IMR-90 (cell line): Measurements from ENCODE around the gene TRIM36. TPM values are rescaled to one million over a fixed set of nuclear protein-coding genes. Genes with fewer than 3 reads are reported as not detected.

Experiments used
- ATAC-seq: fragments of 200-7000 bp; cut with Tn5 transposase; 2 replicates; pipeline ENCODE4 v1.9.1; 2020; ENCODE audit warnings: low read depth, mild to moderate bottlenecking, moderate library complexity
- BruUV-seq: library from RNA; stranded (reverse); fragments of 400-500 nt; replicated peaks from 2 replicates; lab custom pipeline; 2021; lab: Mats Ljungman, UMichigan
- CTCF ChIA-PET: fragments of 300-600 bp; formaldehyde crosslinking; extraction: SDS; loops from one replicate; lab custom pipeline; 2021; ENCODE audit warnings: antibody characterized with exemption; lab: Yijun Ruan, JAX
- POLR2A ChIA-PET: fragments of 300-600 bp; sonication (Branson Sonifier 250); formaldehyde crosslinking; loops from one replicate; lab custom pipeline; 2022; ENCODE audit warnings: antibody characterized with exemption; ENCODE audit not compliant: unreplicated experiment; lab: Charles Lee
- DNase-seq: peaks from one replicate; pipeline ENCODE4 v3.0.0; 2013
- H2AFZ ChIP-seq: replicated peaks from 2 replicates; pipeline ENCODE3; 2013; ENCODE audit warnings: low read length, mild to moderate bottlenecking; ENCODE audit not compliant: poor library complexity
- H2AK5ac ChIP-seq: 2 replicates; pipeline ENCODE4 v1.6.1; 2013; ENCODE audit warnings: low read depth, low read length, inconsistent platforms
- H2AK9ac ChIP-seq: replicated peaks from 2 replicates; pipeline ENCODE3; 2013; ENCODE audit warnings: mild to moderate bottlenecking, low read depth, low read length, moderate library complexity; ENCODE audit not compliant: poor library complexity
- H2BK120ac ChIP-seq: 2 replicates; pipeline ENCODE4 v1.6.1; 2013; ENCODE audit warnings: low read depth, low read length, inconsistent platforms
- H2BK15ac ChIP-seq: 3 replicates; pipeline ENCODE4 v1.6.1; 2013; ENCODE audit warnings: low read depth, low read length, inconsistent platforms
- H2BK20ac ChIP-seq: 2 replicates; pipeline ENCODE4 v1.6.1; 2013; ENCODE audit warnings: low read depth, mild to moderate bottlenecking, inconsistent platforms, low read length, moderate library complexity
- H2BK5ac ChIP-seq: 2 replicates; pipeline ENCODE4 v1.6.1; 2013; ENCODE audit warnings: mild to moderate bottlenecking, low read depth, low read length, inconsistent platforms; ENCODE audit not compliant: poor library complexity, severe bottlenecking
- H3K14ac ChIP-seq: replicated peaks from 2 replicates; pipeline ENCODE4 v1.6.1; 2013; ENCODE audit warnings: low read depth, low read length, inconsistent platforms
- H3K18ac ChIP-seq: 2 replicates; pipeline ENCODE4 v1.6.1; 2013; ENCODE audit warnings: low read depth, low read length, control low read depth
- H3K23ac ChIP-seq: 2 replicates; pipeline ENCODE4 v1.6.1; 2013; ENCODE audit warnings: low read depth, low read length, inconsistent platforms
- H3K27ac ChIP-seq: 2 replicates; pipeline ENCODE4 v1.5.1; 2013; ENCODE audit warnings: mild to moderate bottlenecking, control low read depth, low read length; ENCODE audit not compliant: insufficient read depth
- H3K27me3 ChIP-seq: 2 replicates; pipeline ENCODE4 v1.6.1; 2013; ENCODE audit warnings: low read length; ENCODE audit not compliant: control insufficient read depth, insufficient read depth
- H3K36me3 ChIP-seq: 2 replicates; pipeline ENCODE4 v1.6.1; 2013; ENCODE audit warnings: low read length, mixed read lengths; ENCODE audit not compliant: control insufficient read depth, insufficient read depth
- H3K4ac ChIP-seq: 2 replicates; pipeline ENCODE4 v1.6.1; 2013; ENCODE audit warnings: low read depth, low read length, inconsistent platforms
- H3K4me1 ChIP-seq: 2 replicates; pipeline ENCODE4 v1.6.1; 2013; ENCODE audit warnings: low read length, mixed read lengths; ENCODE audit not compliant: control insufficient read depth, insufficient read depth
- H3K4me2 ChIP-seq: 2 replicates; pipeline ENCODE4 v1.6.1; 2013; ENCODE audit warnings: low read depth, mild to moderate bottlenecking, control low read depth, low read length, moderate library complexity
- H3K4me3 ChIP-seq: 2 replicates; pipeline ENCODE4 v1.5.1; 2013; ENCODE audit warnings: low read depth, mild to moderate bottlenecking, control low read depth, low read length, moderate library complexity; ENCODE audit not compliant: insufficient read depth
- H3K56ac ChIP-seq: 2 replicates; pipeline ENCODE4 v1.6.1; 2013; ENCODE audit warnings: low read length, inconsistent platforms; ENCODE audit not compliant: insufficient read depth; ENCODE audit errors: extremely low read depth
- H3K79me1 ChIP-seq, 2 experiments: 2 replicates each; pipeline ENCODE4 v1.6.1; 2013; ENCODE audit warnings: low read length in 2 of 2, inconsistent platforms in 1 of 2, low read depth in 1 of 2
- H3K9ac ChIP-seq: 2 replicates; pipeline ENCODE4 v1.6.1; 2013; ENCODE audit warnings: low read depth, low read length, control low read depth
- H3K9me1 ChIP-seq: 2 replicates; pipeline ENCODE4 v1.6.1; 2013; ENCODE audit warnings: low read length, inconsistent platforms; ENCODE audit not compliant: insufficient read depth
- H3K9me3 ChIP-seq: 2 replicates; pipeline ENCODE4 v1.6.1; 2013; ENCODE audit warnings: low read length; ENCODE audit not compliant: control insufficient read depth, insufficient read depth
- H4K20me1 ChIP-seq: 2 replicates; pipeline ENCODE4 v1.6.1; 2013; ENCODE audit warnings: low read length, inconsistent platforms; ENCODE audit not compliant: insufficient read depth
- H4K5ac ChIP-seq: 2 replicates; pipeline ENCODE4 v1.6.1; 2013; ENCODE audit warnings: mild to moderate bottlenecking, low read depth, low read length, control low read depth
- H4K8ac ChIP-seq, 2 experiments: 2 replicates each; pipeline ENCODE4 v1.6.1; 2013; ENCODE audit warnings: low read depth in 2 of 2, low read length in 2 of 2, control low read depth in 1 of 2, inconsistent platforms in 1 of 2
- H4K91ac ChIP-seq: 2 replicates; pipeline ENCODE4 v1.6.1; 2013; ENCODE audit warnings: low read depth, low read length, inconsistent platforms; ENCODE audit not compliant: insufficient read depth
- MAFK ChIP-seq: IDR thresholded peaks from 2 replicates; pipeline ENCODE4 v1.6.1; 2012; ENCODE audit warnings: low read depth, low read length, improper control_type of control experiment
- POLR2A ChIP-seq: IDR thresholded peaks from 2 replicates; pipeline ENCODE4 v1.6.1; 2012; ENCODE audit warnings: mild to moderate bottlenecking, low read depth, low read length
- RFX5 ChIP-seq: IDR thresholded peaks from 2 replicates; pipeline ENCODE4 v1.8.0; 2012; ENCODE audit warnings: low read depth, mild to moderate bottlenecking, low read length, moderate library complexity
- USF2 ChIP-seq: fragments of 150-350 bp; IDR thresholded peaks from 2 replicates; pipeline ENCODE4 v1.6.1; 2017; ENCODE audit warnings: mild to moderate bottlenecking, antibody characterized with exemption, low read length, low read depth
- whole genome bisulfite sequencing, 2 experiments: methylation state at CpG; one replicate each; pipeline versions ENCODE4 v1.1.5 to v1.1.7; 2013; ENCODE audit warnings: missing lambda C conversion rate in 2 of 2; ENCODE audit not compliant: insufficient read length in 1 of 2; ENCODE audit errors: extremely low coverage in 2 of 2; 5-methylcytosine and 5-hydroxymethylcytosine counted together
- dilution Hi-C: fragments of 300-500 bp; cut with HindIII; formaldehyde crosslinking; loops from one replicate; pipeline ENCODE4 v1.14.3; 2018; ENCODE audit warnings: low sequenced_read_pairs; ENCODE audit not compliant: unreplicated experiment
- in situ Hi-C: fragments of 300-500 bp; cut with MboI; formaldehyde crosslinking; loops from 3 replicates; pipeline ENCODE4 v1.14.3; 2019; ENCODE audit warnings: low sequenced_read_pairs, inconsistent platforms, mixed read lengths
- intact Hi-C: fragments of 100-400 bp; cut with micrococcal nuclease; formaldehyde crosslinking; loops from 2 replicates; pipeline ENCODE4 v1.10.0; 2022
- polyA plus RNA-seq, 3 experiments: library from polyadenylated mRNA; depleted of rRNA; stranded (reverse); fragments of >200 nt; gene quantifications; 2 replicates each; pipeline ENCODE4 v1.2.3, GENCODE V29; 2012; ENCODE audit warnings: low replicate concordance in 1 of 3
- total RNA-seq: library from RNA; depleted of rRNA; stranded (reverse); fragments of >200 nt; gene quantifications from 2 replicates; pipeline ENCODE4 v1.2.3, GENCODE V29; 2012
- TF ChIP-seq, protein P1 (sequence below): fragments of 150-350 bp; IDR thresholded peaks from 2 replicates; pipeline ENCODE4 v1.6.1; 2016; ENCODE audit warnings: low read depth, mild to moderate bottlenecking, low read length, moderate library complexity, borderline replicate concordance

TRIM36 gene
- total and polyA plus RNA-seq, 2 of the 4 experiments (the other 2 are of a cell fraction), result 0.10 to 0.18 TPM

- intact Hi-C loops (no loop called here), dilution Hi-C loops (no loop called here), in situ Hi-C loops (no loop called here)
- H3K23ac ChIP-seq, result no peak overlapping the region
- no peaks in the 10 kb centered on the region for H3K27me3 ChIP-seq
- no peak overlapping the region for H3K14ac ChIP-seq
- no peak overlapping the region for H2BK20ac ChIP-seq
- H3K56ac ChIP-seq, result no peak overlapping the region
- H3K4me1 ChIP-seq, result no peaks in the 10 kb centered on the region
- TF ChIP-seq MAFK (no peak), RFX5 (no peak), POLR2A (no peak), USF2 (no peak)
- TF ChIP-seq, protein P1, sequence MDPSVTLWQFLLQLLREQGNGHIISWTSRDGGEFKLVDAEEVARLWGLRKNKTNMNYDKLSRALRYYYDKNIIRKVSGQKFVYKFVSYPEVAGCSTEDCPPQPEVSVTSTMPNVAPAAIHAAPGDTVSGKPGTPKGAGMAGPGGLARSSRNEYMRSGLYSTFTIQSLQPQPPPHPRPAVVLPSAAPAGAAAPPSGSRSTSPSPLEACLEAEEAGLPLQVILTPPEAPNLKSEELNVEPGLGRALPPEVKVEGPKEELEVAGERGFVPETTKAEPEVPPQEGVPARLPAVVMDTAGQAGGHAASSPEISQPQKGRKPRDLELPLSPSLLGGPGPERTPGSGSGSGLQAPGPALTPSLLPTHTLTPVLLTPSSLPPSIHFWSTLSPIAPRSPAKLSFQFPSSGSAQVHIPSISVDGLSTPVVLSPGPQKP, result no peak
- H4K8ac ChIP-seq, result no peak overlapping the region
- no peak overlapping the region for H2AK9ac ChIP-seq
- no peak overlapping the region for H3K4ac ChIP-seq
- H3K18ac ChIP-seq, result no peak overlapping the region
- no peaks in the 10 kb centered on the region for H4K20me1 ChIP-seq
- ChIA-PET POLR2A (no interaction called here), CTCF (no interaction called here)
- H4K5ac ChIP-seq, result no peak overlapping the region
- no peak overlapping the region for H2BK5ac ChIP-seq
- no CpG with 5 or more reads among the region's 1 CpG for WGBS, 2 experiments
- no peak overlapping the region for H2BK120ac ChIP-seq
- H2AK5ac ChIP-seq, result no peak overlapping the region
- no peaks in the 10 kb centered on the region for H3K9me3 ChIP-seq
- ATAC-seq, result no peak
- no peak overlapping the region for H2BK15ac ChIP-seq
- no peak overlapping the region for H4K91ac ChIP-seq
- no peak for DNase-seq
- no peaks in the 10 kb centered on the region for H3K36me3 ChIP-seq
- no peak overlapping the region for H2AFZ ChIP-seq
- no TSS peak for BruUV-seq
- no peaks in the 10 kb centered on the region for H3K9me1 ChIP-seq
- no peak overlapping the region for H3K4me2 ChIP-seq
- no peak overlapping the region for H3K4me3 ChIP-seq
- no peak overlapping the region for H3K27ac ChIP-seq
- no peaks in the 10 kb centered on the region for H3K79me1 ChIP-seq
- no peak overlapping the region for H3K9ac ChIP-seq
Measured at GRCh38 chr5:115202952-115203351, 33.2 kb upstream of the TRIM36 start.
